ELF-1 (cell line): Measurements from ENCODE around the gene GGCX.
A peak's percentile ranks its signal among the peaks of the same experiment; 100 is the strongest.

Experiments used
- DNase-seq: peaks from one replicate; pipeline ENCODE4 v3.0.0-alpha.2; 2016; ENCODE audit warnings: low read depth, low spot score

The GGCX gene

DNA sequence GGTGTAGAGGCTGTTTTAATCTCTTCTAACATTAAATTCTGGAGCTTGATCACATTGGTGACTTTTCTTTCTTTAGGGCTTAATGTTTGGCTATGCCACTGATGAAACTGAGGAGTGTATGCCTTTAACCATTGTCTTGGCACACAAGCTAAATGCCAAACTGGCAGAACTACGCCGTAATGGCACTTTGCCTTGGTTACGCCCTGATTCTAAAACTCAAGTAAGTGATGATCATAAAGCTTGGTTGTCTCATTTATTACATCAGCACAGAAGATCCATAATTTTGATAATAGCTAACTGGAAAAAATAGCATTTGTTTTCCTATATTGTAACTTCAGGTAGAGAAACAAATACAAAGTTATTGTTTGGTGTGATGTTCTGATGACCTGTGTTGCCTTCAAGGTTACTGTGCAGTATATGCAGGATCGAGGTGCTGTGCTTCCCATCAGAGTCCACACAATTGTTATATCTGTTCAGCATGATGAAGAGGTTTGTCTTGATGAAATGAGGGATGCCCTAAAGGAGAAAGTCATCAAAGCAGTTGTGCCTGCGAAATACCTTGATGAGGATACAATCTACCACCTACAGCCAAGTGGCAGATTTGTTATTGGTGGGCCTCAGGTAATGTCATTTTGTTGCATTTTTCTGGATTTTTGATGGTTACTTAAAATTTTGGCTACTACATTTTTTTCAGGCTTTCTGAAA, 19.4 kb downstream of the GGCX start:
- no peak for DNase-seq

DNA sequence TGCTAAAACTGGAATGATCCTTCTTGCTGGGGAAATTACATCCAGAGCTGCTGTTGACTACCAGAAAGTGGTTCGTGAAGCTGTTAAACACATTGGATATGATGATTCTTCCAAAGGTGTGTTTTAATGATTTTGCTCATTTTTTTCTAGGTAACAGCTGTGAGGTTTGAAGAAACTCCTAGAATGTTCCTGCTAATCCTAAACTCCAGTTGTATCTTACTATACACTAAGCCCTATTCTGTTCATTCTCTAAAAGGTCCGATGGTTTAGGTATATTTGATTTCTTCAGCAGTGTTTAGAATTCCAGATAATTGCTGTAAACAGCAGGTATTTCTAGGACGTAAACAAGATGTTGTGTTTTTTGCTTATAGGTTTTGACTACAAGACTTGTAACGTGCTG, 20.0 kb downstream of the GGCX start:
- DNase-seq: no peak

DNA sequence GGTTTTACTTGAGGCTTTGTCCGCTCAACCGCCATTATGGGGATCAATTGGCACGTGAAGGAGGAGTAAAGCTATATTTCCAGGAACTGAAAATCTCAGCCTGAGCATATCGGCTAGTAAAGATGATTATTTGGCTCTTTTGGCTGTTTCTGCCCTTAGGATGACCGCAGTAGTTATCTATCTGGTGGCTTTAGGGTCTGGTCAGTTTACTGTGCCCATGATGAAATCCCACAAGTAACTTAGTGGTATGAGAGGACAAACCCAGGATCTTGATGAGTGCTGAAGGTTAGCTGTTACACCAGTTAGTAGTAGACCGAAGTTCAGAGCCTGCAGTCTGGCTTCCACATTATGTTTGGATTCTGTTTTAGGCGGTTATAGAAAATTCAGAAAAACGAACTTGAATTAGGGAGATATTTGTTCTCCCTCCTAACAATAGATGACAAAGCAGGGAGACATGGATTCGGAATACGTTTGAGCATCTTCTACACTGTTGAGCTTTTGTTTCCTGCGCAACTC, 21.1 kb downstream of the GGCX start:
- peak; percentile 28 for DNase-seq

DNA sequence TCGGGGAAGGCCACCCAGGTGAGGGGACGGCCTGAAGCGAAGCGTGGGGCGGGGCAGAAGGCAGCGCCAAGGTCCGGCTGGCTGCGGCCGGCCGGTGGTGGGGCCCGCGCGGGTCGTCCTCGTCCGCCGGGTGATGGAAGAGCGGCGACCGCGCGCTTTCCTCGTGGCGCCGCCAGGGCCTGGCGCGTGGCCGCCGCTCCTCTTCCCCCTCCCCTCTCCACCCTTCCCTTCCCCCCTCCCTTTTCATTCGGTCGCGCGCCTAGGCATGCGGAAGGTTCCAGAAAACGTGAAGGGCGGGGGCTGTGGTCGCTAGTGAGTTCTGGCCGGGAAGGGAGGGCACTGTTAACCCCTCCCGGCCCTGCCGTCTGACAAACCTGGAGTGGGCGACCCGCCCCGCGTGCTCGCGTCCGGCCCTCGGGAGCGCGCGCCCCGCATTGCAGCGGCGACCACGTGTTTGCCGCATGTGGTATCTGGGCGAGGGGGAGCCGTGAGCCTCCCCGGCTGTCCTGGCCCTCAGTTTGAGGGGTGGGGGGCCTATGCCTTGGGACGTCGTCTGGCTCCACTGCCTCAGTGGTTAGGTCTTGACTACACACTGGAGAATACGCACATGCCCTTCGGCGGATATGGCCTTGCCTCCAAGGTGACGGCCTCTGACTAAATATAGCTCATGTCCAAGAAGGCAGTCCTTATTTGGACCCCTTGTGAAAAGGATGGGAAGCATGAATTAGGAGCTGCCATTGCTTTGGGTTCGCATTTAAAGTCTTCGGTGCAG, 21.7 kb downstream of the GGCX start:
- peak; percentile 65 for DNase-seq

DNA sequence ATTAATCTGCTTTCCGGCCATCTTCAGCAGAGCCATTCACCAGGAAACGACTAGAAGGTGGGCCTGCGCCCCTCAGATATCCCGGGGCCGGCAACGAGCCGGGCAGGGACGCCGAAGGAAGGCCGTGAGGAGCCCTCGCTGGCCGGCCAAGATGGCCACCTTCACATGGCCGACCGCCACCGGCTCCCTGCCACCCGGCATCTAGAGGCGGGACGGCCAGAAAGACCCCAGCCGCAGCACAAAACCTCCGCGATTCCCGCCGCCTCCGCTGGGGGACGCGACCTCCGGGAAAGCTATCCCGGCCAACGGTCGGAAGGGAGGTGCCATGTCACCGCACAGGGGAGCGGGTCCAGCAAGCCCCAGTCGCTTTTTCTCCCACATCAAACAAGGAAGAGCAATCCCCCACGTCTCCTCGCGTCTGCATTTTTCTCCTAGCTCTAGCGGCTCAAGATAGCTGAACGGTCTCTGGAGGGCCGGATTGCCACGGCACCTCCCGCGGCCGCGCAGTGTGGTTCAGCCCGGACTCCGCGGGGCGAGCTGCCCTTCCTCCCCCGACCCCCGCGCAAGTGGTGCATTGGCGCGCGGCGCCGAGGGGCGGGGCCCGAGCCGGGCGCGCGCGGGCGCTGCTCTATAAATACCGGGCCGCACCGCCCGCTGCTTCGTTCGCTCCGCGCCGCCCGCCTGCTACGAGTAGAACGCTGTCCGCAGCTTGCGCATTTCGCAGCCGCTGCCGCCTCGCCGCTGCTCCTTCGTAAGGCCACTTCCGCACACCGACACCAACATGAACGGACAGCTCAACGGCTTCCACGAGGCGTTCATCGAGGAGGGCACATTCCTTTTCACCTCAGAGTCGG, 22.6 kb downstream of the GGCX start, which contains the start of gene MAT2A:
Gene MAT2A, plus strand, starts transcription at position 662 of the 854 bp plus-strand sequence. Its CDS starts 120 bp downstream, at position 782.
- peak; percentile 98 for DNase-seq

DNA sequence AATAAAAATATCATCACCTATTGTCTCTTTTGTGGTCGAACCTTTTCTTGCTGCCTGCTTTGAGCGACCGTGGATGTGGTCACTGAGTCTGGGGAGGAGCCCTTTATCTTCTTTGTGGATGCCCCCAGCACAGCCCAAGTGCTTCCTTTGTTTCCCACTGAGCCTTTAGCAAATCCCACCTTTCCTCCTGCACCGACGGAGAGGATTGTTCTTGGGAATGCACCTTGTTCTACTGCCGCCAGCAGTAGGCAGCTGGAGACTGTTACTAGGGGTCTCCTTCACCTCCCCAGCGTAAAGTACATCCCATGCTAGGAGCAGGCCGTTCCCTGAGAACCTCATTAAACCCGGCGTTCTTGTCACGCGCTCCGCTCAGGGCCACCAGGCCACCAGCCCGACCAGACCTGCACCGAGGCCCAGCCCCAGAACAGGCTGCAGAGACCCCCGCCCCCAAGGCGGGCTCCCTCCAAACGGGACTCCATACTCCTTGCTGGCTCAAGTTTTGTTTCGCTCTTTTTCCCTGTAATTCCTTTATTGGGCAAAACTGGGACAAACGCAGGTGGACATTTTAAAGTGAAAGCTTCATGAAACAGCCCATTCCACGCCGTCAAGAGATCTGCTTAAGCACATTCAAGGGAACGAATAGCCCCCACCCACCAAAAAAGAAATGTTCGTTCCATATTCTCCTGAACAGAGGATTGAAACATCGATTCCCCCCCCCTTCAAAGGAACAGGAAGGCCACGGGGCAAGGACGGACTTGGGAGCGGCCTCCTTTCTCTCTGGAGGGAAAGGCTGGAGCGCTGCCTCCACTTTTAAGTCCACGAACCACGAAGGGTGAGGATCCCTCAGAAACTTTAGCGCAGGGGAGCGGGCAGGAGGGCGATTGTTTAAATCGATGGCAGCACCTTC, 23.4 kb downstream of the GGCX start:
- DNase-seq: peak; percentile 85

DNA sequence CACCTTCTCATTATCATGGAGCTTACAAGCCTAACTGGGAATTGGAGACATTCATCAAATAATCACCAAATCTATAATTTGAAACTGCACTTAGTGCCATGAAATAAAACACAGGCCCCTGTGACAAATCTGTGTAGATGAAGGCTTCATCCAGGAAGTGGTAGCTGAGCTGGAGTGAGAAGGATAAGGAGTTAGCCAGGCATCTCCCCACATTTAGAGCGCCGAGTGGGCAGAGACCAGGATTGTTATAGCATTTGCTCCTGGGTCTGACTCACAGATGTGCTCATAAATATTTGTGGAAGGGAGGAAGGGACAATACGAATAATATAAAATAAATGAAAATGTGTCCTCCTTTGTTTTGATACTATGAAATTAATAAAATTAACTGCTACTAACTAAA, 24.8 kb downstream of the GGCX start:
- no peak for DNase-seq

DNA sequence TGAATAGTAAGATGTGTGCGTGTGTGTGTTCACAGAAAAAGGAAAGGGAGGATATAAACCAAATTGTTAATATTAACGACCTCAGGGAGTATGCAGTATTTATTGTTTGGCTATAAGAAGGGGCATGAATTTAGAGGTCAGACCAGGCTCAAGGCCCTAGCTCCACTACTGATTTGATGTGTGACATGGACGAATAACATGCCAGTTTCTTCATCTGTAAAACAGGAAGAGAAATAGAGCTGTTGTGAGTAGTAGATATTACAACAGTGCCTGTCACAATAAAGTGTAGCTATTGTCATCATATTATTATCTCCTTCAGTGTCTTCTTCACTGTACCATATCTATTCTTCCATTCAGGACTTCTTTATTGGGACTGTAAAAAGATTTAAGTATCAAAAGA, 26.4 kb downstream of the GGCX start:
- no peak for DNase-seq

DNA sequence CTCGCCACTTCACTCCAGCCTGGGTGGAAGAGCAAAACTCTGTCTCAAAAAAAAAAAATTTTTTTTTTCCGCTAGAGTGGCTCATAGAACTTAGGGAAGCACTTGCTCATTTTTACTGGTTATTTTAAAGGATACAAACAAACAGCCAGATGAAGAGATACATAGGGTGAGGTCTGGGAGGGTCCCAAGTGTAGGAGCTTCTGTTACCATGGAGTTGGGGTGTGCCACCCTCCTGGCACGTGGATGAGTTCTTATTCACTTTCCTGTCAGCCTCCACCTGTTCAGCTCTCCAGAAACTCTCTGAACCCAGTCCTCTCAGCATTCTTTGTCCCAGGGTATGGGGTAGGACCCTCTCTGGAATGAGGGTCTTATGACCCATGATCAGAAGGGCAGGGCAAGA, 27.2 kb downstream of the GGCX start:
- no peak for DNase-seq

DNA sequence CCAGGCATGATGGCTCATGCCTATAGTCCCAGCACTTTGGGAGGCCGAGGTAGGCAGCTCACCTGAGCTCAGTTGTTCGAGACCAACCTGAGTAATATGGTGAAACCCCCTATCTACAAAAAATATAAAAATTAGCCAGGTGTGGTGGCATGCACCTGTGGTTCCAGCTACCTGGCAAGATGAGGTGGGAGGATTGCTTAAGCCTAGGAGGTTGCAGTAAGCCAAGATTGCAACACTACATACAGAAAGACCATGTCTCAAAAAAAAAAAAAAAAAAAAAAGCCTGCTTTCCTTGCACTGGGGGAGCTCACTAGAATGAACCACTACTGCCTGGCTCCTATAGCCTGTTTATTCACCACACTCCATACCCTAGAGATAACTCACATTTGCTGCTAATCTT, 29.7 kb downstream of the GGCX start:
- DNase-seq: no peak

DNA sequence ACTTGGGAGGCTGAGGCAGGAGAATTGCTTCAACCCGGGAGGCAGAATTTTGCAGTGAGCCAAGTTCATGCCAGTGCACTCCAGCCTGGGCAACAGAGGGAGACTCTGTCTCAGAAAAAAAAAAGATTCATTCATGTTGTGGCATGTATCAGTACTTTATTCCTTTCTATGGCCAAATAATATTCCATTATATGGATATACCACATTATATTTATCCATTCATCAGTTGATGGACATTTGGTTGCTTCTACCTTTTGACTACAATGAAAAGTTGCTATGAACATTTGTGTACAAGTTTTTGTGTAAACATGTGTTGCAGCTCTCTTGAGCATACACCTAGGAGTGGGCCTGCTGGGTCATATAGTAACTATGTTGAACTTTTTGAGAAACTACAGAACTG, 31.5 kb downstream of the GGCX start:
- no peak for DNase-seq

DNA sequence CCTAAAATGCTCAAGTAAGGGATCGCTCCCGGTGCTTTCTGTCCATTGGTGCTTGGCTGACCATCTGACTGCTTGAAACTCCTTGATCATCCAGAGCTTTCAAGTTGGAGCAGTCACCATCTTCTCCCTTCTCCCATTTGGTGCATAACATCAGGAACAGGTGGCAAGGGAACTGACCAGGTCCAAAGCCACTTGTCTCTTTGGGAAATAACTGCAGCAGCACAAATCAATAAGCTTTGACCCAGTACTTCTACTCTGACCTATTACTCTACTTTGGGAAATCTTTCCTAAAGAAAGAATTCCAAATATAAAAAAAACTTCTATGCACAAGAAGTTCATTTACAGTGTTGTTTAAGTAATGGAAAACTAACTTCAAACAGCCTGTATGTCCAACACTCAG, 32.9 kb downstream of the GGCX start:
- DNase-seq: no peak

DNA sequence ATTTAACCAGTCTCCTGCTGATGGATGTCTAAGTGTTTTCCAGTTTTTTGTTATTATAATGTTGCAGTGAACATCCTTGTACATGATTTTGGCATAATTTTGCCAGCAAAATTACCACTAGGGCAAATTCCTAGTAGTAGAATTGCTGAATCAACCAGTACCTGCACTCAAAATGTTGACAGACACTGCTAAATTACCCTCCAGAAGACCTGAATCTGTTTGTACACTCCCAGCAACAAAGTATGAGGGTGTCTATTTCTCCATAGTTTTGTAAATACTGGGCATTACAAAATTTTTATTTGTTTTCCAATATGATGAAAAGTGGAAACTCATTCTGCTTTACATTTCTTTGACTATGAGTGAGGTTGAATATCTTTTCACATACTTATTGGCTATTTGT, 33.5 kb downstream of the GGCX start:
- no peak for DNase-seq

DNA sequence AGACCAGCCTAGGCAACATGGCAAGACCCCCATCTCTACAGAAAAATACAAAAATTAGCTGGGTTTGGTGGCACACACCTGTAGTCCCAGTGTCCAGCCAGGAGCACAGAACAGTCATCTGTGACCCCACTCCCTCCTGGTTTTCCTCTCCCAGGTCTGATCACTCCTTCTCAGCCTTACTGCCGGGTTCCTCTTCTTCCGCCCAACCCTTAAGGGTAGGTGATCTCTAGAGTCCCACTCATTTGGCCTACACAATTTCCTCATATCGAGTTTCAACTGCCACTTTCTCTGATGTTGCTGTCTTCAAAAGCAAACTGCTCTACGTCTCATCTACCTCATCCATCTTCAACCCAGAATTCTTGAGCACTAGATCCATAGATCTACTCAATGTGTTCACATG, 35.7 kb downstream of the GGCX start:
- DNase-seq: no peak

DNA sequence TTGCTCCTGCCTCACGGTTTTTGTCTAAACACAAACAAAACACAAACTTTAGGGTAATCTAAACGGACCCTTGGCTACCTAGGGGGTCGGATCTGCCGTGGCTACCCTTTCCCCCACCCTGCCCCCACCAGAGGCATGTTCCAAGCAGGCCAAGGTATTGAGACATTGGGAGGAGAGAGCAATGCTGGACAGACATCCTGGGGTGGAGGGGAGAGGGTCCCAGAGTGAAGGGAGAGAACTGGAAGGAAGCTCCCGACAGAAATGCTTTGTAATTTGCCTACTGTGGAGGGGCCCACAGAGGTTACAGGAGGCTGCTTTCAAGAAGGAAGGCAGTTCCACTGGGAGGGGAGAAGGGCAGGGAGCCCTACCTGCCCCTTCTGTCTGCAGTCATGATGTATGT, 36.3 kb downstream of the GGCX start:
- DNase-seq: no peak

DNA sequence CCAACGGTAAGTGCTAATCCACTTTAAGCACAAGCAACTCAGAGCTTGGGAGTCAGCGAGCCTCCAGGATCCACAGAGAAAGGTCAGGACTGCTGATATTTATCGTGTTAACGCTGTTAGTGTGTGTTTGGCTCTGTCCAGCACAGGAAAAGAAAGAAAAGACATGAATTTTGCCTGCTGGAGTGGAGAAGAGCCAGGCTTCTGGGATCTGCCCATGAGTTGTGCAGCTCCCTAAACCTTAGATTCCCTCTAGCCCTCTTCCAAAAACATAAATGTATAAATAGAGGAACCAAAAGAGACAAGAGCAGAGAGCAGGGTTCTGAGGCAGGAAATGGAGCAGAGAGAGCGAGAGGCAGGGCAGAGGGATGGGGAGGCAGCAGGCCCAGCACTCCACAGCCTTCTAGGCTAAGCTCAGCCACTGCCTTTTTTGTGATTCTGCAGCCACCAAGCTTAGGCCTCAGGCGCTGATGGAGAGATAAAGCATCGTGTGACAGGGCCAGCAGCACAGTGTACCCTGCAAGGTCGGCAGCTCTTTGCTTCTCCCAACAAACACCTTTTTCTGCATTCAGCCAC, 36.9 kb downstream of the GGCX start:
- DNase-seq: peak; percentile 94

DNA sequence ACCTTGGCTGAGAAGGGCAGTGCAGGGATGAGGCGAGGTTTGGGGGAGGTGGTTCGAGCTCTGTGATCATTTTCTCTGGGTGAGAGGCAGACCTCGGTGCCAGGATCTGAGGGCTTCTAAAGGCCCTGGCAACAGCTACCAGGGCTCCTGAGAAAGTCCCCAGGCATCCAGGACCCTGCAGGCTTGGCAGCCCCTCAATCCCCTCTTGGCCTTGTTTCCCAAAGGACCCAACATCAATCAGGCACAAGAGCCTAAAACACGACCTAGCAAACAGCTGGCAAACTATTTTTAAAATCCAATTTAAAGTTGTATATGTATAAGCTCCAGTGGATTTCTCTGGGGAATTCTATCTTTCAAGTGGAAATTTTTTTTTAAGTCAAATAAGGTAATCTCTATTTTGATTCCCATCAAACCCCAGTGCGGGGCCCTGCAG, 37.4 kb downstream of the GGCX start:
- no peak for DNase-seq

DNA sequence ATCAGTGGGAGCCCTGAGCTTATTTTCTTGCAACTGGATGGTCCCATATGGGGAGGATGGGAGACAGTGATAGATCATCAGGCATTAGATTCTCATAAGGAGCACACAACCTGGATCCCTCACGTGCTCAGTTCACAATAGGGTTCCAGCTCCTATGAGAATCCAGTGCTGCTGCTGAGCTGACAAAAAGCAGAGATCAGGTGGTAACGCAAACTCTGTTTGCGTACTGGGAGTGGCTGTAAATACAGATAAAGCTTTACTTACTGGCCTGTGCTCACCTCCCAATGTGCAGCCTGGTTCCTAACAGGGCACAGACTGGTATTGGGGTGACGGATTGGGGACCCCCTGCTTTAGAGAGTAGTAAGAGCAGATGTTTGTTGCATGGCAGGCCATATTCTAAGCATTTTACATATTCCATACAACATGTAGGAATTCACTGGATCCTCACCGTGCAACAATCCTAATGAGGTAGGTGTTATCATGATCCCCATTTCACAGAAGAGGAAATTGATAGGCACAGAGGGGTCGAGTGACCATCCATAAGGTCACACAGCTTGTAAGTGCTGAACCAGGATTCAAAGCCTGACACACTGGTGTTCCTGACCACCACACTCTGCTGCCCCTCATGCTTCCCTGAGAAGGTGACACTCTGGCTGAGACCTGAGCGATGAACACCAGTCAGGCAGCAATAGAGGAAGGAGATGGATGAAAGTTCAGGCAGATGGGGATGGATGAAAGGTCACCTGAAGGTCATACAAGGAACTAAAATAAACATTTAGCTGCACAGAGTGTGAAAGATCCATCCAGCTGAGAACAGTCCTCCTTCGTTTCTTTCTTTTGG, 38.0 kb downstream of the GGCX start:
- DNase-seq: no peak

DNA sequence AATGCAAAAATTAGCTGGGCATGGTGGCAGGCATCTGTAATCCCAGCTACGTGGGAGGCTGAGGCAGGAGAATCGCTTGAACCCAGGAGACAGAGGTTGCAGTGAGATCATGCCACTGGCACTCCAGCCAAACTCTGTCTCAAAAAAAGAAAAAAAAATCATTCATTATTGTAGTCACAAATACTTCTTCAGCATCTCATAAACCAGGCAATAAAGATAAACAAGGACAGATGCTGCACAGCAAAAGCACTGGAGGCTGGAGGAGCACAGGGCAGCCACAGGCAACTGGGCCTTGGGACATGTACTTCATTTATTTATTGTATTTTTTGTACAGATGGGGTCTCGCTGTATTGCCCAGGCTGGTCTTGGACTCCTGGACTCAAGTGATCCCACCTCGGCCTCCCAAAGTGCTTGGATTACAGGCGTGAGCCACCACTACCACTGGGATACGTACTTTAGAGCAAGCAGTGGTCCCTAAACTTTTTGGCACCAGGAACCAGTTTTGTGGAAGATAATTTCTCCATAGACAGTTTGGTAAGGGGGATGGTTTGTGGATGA, 39.1 kb downstream of the GGCX start:
- no peak for DNase-seq
